Stimulated activated CD4-positive, alpha-beta T cell treated with anti-CD3 and anti-CD28 coated beads, TNF-alpha, amount 100 ng/mL, for 24 hours (primary cell): Measurements from ENCODE around the gene SOX10.

Experiments used
- DNase-seq, 3 experiments: peaks; one replicate each; pipeline ENCODE4 v3.0.0-alpha.2; 2020; ENCODE audit warnings: low read depth in 3 of 3

Gene SOX10

GRCh38 chr22:37930270-37930951 is 53.9 kb downstream of the SOX10 start:
- DNase-seq: no peak

- DNase-seq: no peak
Observed at GRCh38 chr22:37929390-37929789, 55.0 kb downstream of the SOX10 start.

DNA sequence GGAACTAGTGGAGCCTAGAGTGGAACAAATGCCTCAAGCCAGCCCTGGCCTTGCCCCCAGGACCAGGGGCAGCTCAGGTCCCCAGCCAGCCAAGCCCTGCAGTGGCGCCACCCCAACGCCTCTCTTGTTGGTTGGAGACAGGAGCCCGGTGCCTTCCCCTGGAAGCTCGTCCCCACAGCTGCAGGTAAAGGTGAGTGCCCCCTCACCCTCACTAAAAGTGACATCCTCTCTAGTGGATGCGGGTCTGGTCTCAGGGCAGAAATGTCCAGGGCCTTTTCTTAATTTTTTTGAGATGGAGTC is 56.8 kb downstream of the SOX10 start:
- DNase-seq: no peak

DNA sequence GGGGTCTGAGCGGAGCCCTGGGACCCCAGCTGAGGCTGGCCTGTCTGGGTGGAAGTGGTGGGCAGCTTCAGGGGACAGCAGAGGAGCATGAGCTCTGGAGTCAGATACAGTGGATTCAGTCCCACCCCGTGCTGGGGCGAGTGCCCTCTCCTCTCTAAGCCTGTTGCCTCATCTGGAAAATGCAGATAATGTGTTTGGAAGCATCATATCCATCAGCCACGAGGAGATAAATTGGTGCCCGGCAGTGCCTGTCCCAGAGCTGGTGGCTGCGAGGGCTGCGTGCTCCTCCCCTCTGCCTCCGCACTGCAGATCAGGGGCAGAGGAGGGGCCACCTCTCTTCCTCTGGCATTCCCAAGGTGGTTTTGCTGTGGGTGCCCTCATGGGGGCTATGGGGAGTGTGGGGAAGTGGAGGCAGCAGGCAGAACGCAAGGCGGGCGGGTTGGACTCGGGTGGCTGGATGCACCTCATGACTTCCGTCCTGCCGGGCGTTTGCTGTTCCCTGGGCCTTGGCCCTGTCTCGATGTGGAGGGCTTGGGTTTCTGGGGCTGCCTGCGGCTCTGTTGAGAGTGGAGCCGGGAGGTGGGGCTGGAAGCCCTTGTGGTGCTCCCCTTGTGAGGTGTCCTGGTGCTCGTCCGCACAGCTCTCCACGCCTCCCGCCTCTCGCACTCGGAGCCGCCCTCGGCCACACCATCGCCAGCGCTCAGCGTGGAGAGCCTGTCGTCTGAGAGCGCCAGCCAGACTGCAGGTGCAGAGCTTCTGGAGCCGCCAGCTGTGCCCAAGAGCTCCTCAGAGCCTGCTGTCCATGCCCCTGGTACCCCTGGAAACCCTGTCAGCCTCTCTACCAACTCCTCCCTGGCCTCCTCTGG is 57.4 kb downstream of the SOX10 start:
- no peak for DNase-seq

- no peak for DNase-seq
Observed at GRCh38 chr22:37926358-37926757, 58.0 kb downstream of the SOX10 start.

DNA sequence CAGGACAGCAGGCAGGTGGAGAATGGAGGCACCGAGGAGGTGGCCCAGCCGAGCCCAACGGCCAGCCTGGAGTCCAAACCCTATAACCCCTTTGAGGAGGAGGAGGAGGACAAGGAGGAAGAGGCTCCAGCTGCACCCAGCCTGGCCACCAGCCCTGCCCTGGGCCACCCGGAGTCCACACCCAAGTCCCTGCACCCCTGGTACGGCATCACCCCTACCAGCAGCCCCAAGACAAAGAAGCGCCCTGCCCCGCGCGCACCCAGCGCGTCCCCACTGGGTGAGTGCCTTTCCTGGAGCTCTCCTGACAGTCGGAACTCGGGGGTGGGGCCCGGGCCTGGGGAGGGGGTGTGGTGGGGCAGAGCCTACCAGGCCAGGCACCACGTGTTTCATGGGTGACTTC is 58.6 kb downstream of the SOX10 start:
- no peak for DNase-seq

GRCh38 chr22:37925330-37925729 is 59.0 kb downstream of the SOX10 start:
- DNase-seq: no peak

DNA sequence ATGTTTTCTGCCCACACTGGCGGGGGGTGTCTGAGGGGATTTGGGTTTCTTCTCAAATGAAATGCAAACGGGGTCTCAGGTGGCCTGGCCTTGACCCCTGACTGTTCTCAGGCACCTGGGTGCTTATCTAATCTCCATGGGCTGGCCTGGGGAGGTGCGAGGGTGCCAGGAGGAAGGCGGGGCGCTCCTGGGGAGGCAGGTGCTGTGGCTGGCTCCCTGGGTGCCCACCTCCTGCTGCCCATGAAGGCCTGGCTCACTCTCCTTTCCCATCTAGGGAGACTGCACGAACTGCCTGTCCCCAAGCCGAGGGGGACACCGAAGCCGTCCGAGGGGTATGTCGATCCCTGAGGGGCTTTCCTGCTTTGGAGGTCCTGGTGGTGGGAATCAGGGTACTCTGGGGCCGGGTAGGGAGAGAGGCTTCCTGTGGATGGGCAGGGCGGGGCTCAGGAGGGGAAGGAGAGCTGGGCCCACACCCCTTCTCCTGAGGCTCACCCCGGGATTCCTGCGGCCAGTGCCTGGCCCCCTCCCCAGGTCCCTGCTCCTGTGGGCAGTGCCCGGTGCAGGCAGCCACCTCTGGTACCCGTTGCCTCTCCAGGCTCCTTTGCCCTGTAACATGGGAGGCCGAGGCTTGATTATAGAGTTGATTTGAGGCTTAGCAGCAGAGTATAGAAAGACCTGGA is 59.8 kb downstream of the SOX10 start:
- no peak for DNase-seq

DNA sequence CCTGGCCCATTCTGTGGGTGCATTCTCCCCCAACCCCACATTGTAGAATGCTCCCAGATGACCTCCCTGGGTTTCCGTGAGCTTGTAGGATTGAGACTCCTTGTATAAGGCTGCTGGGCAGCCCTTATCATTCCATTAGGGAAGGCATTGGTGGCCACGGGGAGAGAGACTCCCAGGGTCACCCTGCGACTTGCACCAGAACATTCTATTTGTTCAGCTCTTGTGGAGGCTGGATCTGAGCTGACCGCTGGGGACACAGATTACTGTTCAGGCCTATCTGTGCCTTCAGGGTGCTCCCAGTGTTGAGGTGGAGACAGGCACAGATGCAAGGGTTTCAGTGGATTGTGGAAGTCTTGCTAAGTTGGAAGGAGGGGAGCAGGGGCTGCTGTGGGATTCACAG is 60.4 kb downstream of the SOX10 start:
- DNase-seq: no peak
